Ishikawa (cell line): ENCODE results near the gene LRFN2.

Experiments
- CEBPB ChIP-seq: IDR thresholded peaks from 2 replicates; pipeline ENCODE4 v1.6.1; 2012
- CREB1 ChIP-seq: IDR thresholded peaks from 2 replicates; pipeline ENCODE4 v1.6.1; 2012; ENCODE audit warnings: low read depth
- EGR1 ChIP-seq: IDR thresholded peaks from 2 replicates; pipeline ENCODE4 v1.6.1; 2012
- EP300 ChIP-seq: IDR thresholded peaks from 2 replicates; pipeline ENCODE4 v1.6.1; 2012; ENCODE audit warnings: borderline replicate concordance
- FOXM1 ChIP-seq: IDR thresholded peaks from 2 replicates; pipeline ENCODE4 v1.6.1; 2012; ENCODE audit warnings: low read depth, borderline replicate concordance
- MAX ChIP-seq: IDR thresholded peaks from 2 replicates; pipeline ENCODE4 v1.6.1; 2012
- NFIC ChIP-seq: IDR thresholded peaks from 2 replicates; pipeline ENCODE4 v1.6.1; 2012
- RAD21 ChIP-seq: IDR thresholded peaks from 2 replicates; pipeline ENCODE4 v1.6.1; 2012; ENCODE audit warnings: low read depth
- REST ChIP-seq: IDR thresholded peaks from 2 replicates; pipeline ENCODE4 v1.6.1; 2012; ENCODE audit warnings: low read depth, mild to moderate bottlenecking
- TAF1 ChIP-seq: IDR thresholded peaks from 2 replicates; pipeline ENCODE4 v1.6.1; 2012; ENCODE audit warnings: low read depth, mild to moderate bottlenecking
- TCF12 ChIP-seq: IDR thresholded peaks from 2 replicates; pipeline ENCODE4 v1.6.1; 2012; ENCODE audit warnings: low read depth
- TEAD4 ChIP-seq: IDR thresholded peaks from 2 replicates; pipeline ENCODE4 v1.6.1; 2012
- USF1 ChIP-seq: IDR thresholded peaks from 2 replicates; pipeline ENCODE4 v1.6.1; 2012
- YY1 ChIP-seq: IDR thresholded peaks from 2 replicates; pipeline ENCODE4 v1.6.1; 2012; ENCODE audit warnings: low read depth
- ZBTB7A ChIP-seq: IDR thresholded peaks from 2 replicates; pipeline ENCODE4 v1.6.1; 2012; ENCODE audit warnings: low read depth

The LRFN2 gene

GRCh38 chr6:40604082-40604481 lies 16.9 kb upstream of the LRFN2 start:
- no peak for TF ChIP-seq TEAD4
- no peak for TF ChIP-seq EGR1
- no peak for TF ChIP-seq REST
- no peak for TF ChIP-seq YY1
- no peak for TF ChIP-seq FOXM1
- TF ChIP-seq MAX: no peak

GRCh38 chr6:40599555-40599954 lies 12.4 kb upstream of the LRFN2 start:
- TF ChIP-seq REST (peak; percentile 96), MAX (0 out of 2 replicates have a peak, but pooled peaks have one; percentile 42), NFIC (no peak), CREB1 (no peak)

- TF ChIP-seq NFIC (no peak), YY1 (no peak), TAF1 (no peak), USF1 (no peak), REST (no peak), TEAD4 (no peak), FOXM1 (no peak), ZBTB7A (no peak), TCF12 (no peak), RAD21 (no peak), EP300 (no peak)
These were observed 11.4 kb upstream of the LRFN2 start for GRCh38 chr6:40598516-40598915.

GRCh38 chr6:40597301-40597700 lies 10.1 kb upstream of the LRFN2 start:
- TF ChIP-seq ZBTB7A (no peak), NFIC (no peak), CREB1 (no peak), MAX (no peak), YY1 (no peak), CEBPB (no peak), TEAD4 (no peak), REST (no peak), TCF12 (no peak), FOXM1 (no peak), USF1 (no peak), TAF1 (no peak), RAD21 (no peak), EP300 (no peak), EGR1 (no peak)
